Vagina (tissue), 2 donors: ENCODE results near the gene VTI1A.

Experiments
- CTCF ChIP-seq, 3 experiments: fragments of 450-650 bp in 2 of 3; fragments of 200-600 bp in 1 of 3; sonication (generic) in 1 of 3; IDR thresholded peaks; one replicate each; pipeline ENCODE4 v1.5.1; 2017 to 2019; ENCODE audit warnings: antibody characterized with exemption in 3 of 3, mild to moderate bottlenecking in 2 of 3, moderate library complexity in 2 of 3
- POLR2A ChIP-seq, 2 donors: fragments of 450-650 bp; IDR thresholded peaks; one replicate each; pipeline ENCODE4 v1.6.1; 2017; ENCODE audit warnings: antibody characterized with exemption in 2 of 2, mild to moderate bottlenecking in 2 of 2, moderate library complexity in 2 of 2
- POLR2AphosphoS5 ChIP-seq, 2 donors: sonication (generic); formaldehyde crosslinking; IDR thresholded peaks; one replicate each; pipeline ENCODE4 v1.9.0; 2017; ENCODE audit warnings: antibody characterized with exemption in 2 of 2, mild to moderate bottlenecking in 2 of 2, low read depth in 1 of 2; ENCODE audit not compliant: insufficient read depth in 1 of 2

GRCh38 chr10:112739592-112740353 lies 292.8 kb downstream of the VTI1A start:
- no peak for TF ChIP-seq CTCF (IDR thresholded peaks at IDR 0.05)
- TF ChIP-seq POLR2AphosphoS5 (IDR thresholded peaks at IDR 0.05; ENCODE audit: insufficient read depth in 1 of 2, low read depth in 1 of 2) = no peak
- TF ChIP-seq POLR2A (IDR thresholded peaks at IDR 0.05) = no peak
